SK-N-SH treated with all-trans-retinoic acid at 6 μM for 48 hours (cell line): ENCODE results near the gene POTEJ.
"Not testable (repeated sequence)": the region's sequence is repeated elsewhere in the genome, so short reads cannot be mapped to it uniquely, and the experiment has no call there.

Source experiments
- ARNTL ChIP-seq: fragments of 450-650 bp; formaldehyde crosslinking; IDR thresholded peaks from 2 replicates; pipeline ENCODE4 v1.5.0; 2020; ENCODE audit warnings: low read depth, mild to moderate bottlenecking, moderate library complexity, borderline replicate concordance
- RARB ChIP-seq: fragments of 250-450 bp; sonication (Bioruptor Pico); IDR thresholded peaks from 2 replicates; pipeline ENCODE4 v1.8.0; 2021; ENCODE audit warnings: mild to moderate bottlenecking, moderate library complexity
- SNAI2 ChIP-seq: fragments of 250-450 bp; sonication (Bioruptor Pico); IDR thresholded peaks from 2 replicates; pipeline ENCODE4 v1.5.0; 2020; ENCODE audit warnings: mild to moderate bottlenecking, moderate library complexity
- TCF4 ChIP-seq: fragments of 250-450 bp; sonication (Bioruptor Pico); IDR thresholded peaks from 2 replicates; pipeline ENCODE4 v1.8.0; 2021; ENCODE audit warnings: mild to moderate bottlenecking, moderate library complexity, borderline replicate concordance
- TOX ChIP-seq: fragments of 250-450 bp; sonication (Bioruptor Pico); IDR thresholded peaks from 2 replicates; pipeline ENCODE4 v1.8.0; 2021; ENCODE audit warnings: mild to moderate bottlenecking, moderate library complexity, borderline replicate concordance
- ZC3H10 ChIP-seq: fragments of 250-450 bp; sonication (Bioruptor Pico); IDR thresholded peaks from 2 replicates; pipeline ENCODE4 v1.5.1; 2021; ENCODE audit warnings: mild to moderate bottlenecking, moderate library complexity
- ZFP30 ChIP-seq: fragments of 450-650 bp; formaldehyde crosslinking; IDR thresholded peaks from 2 replicates; pipeline ENCODE4 v1.5.0; 2022; ENCODE audit warnings: mild to moderate bottlenecking, moderate library complexity
- ZNF8 ChIP-seq: fragments of 450-650 bp; formaldehyde crosslinking; IDR thresholded peaks from 2 replicates; pipeline ENCODE4 v1.5.0; 2020; ENCODE audit warnings: mild to moderate bottlenecking, moderate library complexity
- TF ChIP-seq, protein P1 (sequence below): fragments of 250-450 bp; sonication (Bioruptor Pico); IDR thresholded peaks from 2 replicates; pipeline ENCODE4 v1.5.1; 2020; ENCODE audit warnings: low read depth, mild to moderate bottlenecking, moderate library complexity
- TF ChIP-seq, protein P2 (sequence below): fragments of 250-450 bp; sonication (Bioruptor Pico); IDR thresholded peaks from 2 replicates; pipeline ENCODE4 v1.8.0; 2020; ENCODE audit warnings: mild to moderate bottlenecking, moderate library complexity, borderline replicate concordance
- TF ChIP-seq, protein P3 (sequence below): fragments of 250-450 bp; sonication (Bioruptor Pico); IDR thresholded peaks from 2 replicates; pipeline ENCODE4 v1.5.0; 2020; ENCODE audit warnings: mild to moderate bottlenecking, moderate library complexity

DNA sequence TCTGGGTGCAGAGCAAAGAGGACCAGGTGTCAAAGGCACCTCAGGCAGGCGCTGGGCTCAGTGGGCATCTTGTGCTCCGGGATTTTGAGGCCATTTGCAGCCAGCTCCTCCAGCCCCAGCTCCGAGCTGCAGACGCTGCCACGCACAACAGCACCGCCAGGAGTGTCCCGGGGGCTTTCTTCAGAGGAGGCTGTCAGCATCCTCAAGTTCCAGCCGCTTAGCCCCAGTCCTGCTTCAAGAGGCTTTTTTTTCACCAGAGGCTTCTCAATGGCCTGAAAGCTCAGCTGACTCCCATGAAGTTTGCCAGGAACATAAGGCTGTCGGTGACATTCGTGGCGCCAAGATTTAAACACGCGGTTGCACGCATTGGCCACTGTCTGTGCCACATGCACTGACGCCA lies 754 bp upstream of the POTEJ start:
- TF ChIP-seq, protein P1, sequence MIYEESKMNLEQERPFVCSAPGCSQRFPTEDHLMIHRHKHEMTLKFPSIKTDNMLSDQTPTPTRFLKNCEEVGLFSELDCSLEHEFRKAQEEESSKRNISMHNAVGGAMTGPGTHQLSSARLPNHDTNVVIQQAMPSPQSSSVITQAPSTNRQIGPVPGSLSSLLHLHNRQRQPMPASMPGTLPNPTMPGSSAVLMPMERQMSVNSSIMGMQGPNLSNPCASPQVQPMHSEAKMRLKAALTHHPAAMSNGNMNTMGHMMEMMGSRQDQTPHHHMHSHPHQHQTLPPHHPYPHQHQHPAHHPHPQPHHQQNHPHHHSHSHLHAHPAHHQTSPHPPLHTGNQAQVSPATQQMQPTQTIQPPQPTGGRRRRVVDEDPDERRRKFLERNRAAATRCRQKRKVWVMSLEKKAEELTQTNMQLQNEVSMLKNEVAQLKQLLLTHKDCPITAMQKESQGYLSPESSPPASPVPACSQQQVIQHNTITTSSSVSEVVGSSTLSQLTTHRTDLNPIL (CRISPR knock-in tag): not testable (repeated sequence)
- TF ChIP-seq ARNTL (CRISPR knock-in tag); ZFP30; TOX; TCF4 (CRISPR knock-in tag); ZNF8 (CRISPR knock-in tag); RARB (CRISPR knock-in tag); SNAI2 (CRISPR knock-in tag); ZC3H10: not testable (repeated sequence)
- TF ChIP-seq, protein P2, sequence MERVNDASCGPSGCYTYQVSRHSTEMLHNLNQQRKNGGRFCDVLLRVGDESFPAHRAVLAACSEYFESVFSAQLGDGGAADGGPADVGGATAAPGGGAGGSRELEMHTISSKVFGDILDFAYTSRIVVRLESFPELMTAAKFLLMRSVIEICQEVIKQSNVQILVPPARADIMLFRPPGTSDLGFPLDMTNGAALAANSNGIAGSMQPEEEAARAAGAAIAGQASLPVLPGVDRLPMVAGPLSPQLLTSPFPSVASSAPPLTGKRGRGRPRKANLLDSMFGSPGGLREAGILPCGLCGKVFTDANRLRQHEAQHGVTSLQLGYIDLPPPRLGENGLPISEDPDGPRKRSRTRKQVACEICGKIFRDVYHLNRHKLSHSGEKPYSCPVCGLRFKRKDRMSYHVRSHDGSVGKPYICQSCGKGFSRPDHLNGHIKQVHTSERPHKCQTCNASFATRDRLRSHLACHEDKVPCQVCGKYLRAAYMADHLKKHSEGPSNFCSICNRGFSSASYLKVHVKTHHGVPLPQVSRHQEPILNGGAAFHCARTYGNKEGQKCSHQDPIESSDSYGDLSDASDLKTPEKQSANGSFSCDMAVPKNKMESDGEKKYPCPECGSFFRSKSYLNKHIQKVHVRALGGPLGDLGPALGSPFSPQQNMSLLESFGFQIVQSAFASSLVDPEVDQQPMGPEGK (CRISPR knock-in tag): not testable (repeated sequence)
- TF ChIP-seq, protein P3, sequence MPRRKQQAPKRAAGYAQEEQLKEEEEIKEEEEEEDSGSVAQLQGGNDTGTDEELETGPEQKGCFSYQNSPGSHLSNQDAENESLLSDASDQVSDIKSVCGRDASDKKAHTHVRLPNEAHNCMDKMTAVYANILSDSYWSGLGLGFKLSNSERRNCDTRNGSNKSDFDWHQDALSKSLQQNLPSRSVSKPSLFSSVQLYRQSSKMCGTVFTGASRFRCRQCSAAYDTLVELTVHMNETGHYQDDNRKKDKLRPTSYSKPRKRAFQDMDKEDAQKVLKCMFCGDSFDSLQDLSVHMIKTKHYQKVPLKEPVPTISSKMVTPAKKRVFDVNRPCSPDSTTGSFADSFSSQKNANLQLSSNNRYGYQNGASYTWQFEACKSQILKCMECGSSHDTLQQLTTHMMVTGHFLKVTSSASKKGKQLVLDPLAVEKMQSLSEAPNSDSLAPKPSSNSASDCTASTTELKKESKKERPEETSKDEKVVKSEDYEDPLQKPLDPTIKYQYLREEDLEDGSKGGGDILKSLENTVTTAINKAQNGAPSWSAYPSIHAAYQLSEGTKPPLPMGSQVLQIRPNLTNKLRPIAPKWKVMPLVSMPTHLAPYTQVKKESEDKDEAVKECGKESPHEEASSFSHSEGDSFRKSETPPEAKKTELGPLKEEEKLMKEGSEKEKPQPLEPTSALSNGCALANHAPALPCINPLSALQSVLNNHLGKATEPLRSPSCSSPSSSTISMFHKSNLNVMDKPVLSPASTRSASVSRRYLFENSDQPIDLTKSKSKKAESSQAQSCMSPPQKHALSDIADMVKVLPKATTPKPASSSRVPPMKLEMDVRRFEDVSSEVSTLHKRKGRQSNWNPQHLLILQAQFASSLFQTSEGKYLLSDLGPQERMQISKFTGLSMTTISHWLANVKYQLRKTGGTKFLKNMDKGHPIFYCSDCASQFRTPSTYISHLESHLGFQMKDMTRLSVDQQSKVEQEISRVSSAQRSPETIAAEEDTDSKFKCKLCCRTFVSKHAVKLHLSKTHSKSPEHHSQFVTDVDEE (CRISPR knock-in tag): not testable (repeated sequence)
